Measurements from ENCODE around the gene IQSEC2. TPM values are rescaled to one million over a fixed set of nuclear protein-coding genes. Genes with fewer than 3 reads are reported as not detected.

IQSEC2 gene
- total RNA-seq: 15.1 and 18.1 TPM in 2 replicates
- long read RNA-seq: 0 reads

GRCh38 chrX:53281321-53281822 is at the start of gene IQSEC2:
Gene IQSEC2 (minus strand): TSS chrX:53281584.
- no peak within 1 kb of the TSS for H3K4me3 Mint-ChIP-seq (ENCODE audit: low read depth)
- DNase-seq (ENCODE audit: low spot score, unreplicated experiment): no peak
- H3K9me3 Mint-ChIP-seq (ENCODE audit: low read depth): peaks cover 3% of the 10 kb centered on the region

GRCh38 chrX:53330331-53330730 is 48.9 kb upstream of the IQSEC2 start:
- no peak overlapping the region for H3K4me3 Mint-ChIP-seq (ENCODE audit: low read depth)
- H3K27ac Mint-ChIP-seq: no peak overlapping the region
- H3K27me3 Mint-ChIP-seq: peaks cover 26% of the 10 kb centered on the region
- no peak for TF ChIP-seq CTCF (IDR thresholded peaks at IDR 0.05; ENCODE audit: unreplicated experiment)
- DNase-seq (ENCODE audit: low spot score, unreplicated experiment): no peak
- H3K9me3 Mint-ChIP-seq (ENCODE audit: low read depth): peaks cover 7% of the 10 kb centered on the region
- H3K4me1 Mint-ChIP-seq (ENCODE audit: low read depth): no peaks in the 10 kb centered on the region
- no peaks in the 10 kb centered on the region for H3K36me3 Mint-ChIP-seq (ENCODE audit: insufficient read depth)

More at GRCh38 chrX:53281321-53281822, at the start of gene IQSEC2:
- H3K27ac Mint-ChIP-seq: no peak within 1 kb of the TSS
- H3K4me1 Mint-ChIP-seq (ENCODE audit: low read depth): peaks cover 4% of the 10 kb centered on the region
- H3K27me3 Mint-ChIP-seq: no peaks in the 10 kb centered on the region
- TF ChIP-seq CTCF (IDR thresholded peaks at IDR 0.05; ENCODE audit: unreplicated experiment): no peak
- H3K36me3 Mint-ChIP-seq (ENCODE audit: insufficient read depth): no peaks in the 10 kb centered on the region

GRCh38 chrX:53324803-53325202 is 43.4 kb upstream of the IQSEC2 start:
- DNase-seq (ENCODE audit: low spot score, unreplicated experiment): no peak
- Mint-ChIP-seq H3K36me3 (ENCODE audit: insufficient read depth) (no peaks in the 10 kb centered on the region), H3K9me3 (ENCODE audit: low read depth) (no peaks in the 10 kb centered on the region), H3K27me3 (peaks cover 31% of the 10 kb centered on the region), H3K4me1 (ENCODE audit: low read depth) (peaks cover 8% of the 10 kb centered on the region), H3K27ac (no peak overlapping the region), H3K4me3 (ENCODE audit: low read depth) (no peak overlapping the region)
- TF ChIP-seq CTCF (IDR thresholded peaks at IDR 0.05; ENCODE audit: unreplicated experiment): no peak

GRCh38 chrX:53324085-53324484 is 42.7 kb upstream of the IQSEC2 start:
- DNase-seq (ENCODE audit: low spot score, unreplicated experiment): no peak
- Mint-ChIP-seq H3K27ac (no peak overlapping the region), H3K4me3 (ENCODE audit: low read depth) (no peak overlapping the region), H3K36me3 (ENCODE audit: insufficient read depth) (no peaks in the 10 kb centered on the region), H3K4me1 (ENCODE audit: low read depth) (peaks cover 9% of the 10 kb centered on the region), H3K27me3 (peaks cover 38% of the 10 kb centered on the region), H3K9me3 (ENCODE audit: low read depth) (no peaks in the 10 kb centered on the region)
- no peak for TF ChIP-seq CTCF (IDR thresholded peaks at IDR 0.05; ENCODE audit: unreplicated experiment)

- peaks cover 14% of the 10 kb centered on the region for H3K4me1 Mint-ChIP-seq (ENCODE audit: low read depth)
- H3K27me3 Mint-ChIP-seq: peaks cover 42% of the 10 kb centered on the region
- H3K4me3 Mint-ChIP-seq (ENCODE audit: low read depth): no peak overlapping the region
- TF ChIP-seq CTCF (IDR thresholded peaks at IDR 0.05; ENCODE audit: unreplicated experiment): no peak
- H3K9me3 Mint-ChIP-seq (ENCODE audit: low read depth): no peaks in the 10 kb centered on the region
- no peak for DNase-seq (ENCODE audit: low spot score, unreplicated experiment)
- no peak overlapping the region for H3K27ac Mint-ChIP-seq
- no peaks in the 10 kb centered on the region for H3K36me3 Mint-ChIP-seq (ENCODE audit: insufficient read depth)
Measured at GRCh38 chrX:53323196-53323595, 41.8 kb upstream of the IQSEC2 start.
